ENCODE data around the gene PIGW.

DNA sequence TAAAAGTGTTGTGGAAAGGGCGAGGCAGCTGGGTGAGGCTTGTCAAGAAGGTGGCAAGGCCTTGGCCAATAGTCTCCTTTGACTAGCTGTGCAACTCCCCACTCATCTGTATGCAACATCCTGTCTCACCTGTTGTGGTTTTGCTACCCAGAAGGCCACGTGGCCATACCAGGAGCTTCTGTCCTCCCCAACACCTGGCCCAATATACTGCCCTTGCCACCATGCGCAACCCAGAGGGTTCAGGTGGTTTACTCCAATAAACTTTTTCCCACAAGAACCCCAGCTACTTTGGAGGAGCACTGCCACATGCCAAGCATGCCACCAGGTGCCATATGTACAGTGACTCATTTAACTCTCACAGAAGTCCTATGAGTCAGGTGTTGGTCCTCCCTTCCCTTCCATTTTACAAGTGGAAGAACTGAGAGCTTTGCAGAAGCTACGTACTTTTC, 10.3 kb upstream of the PIGW start:
- no peak for TF ChIP-seq POLR2A (IDR thresholded peaks at IDR 0.05; ENCODE audit: low read depth)
- TF ChIP-seq EP300 (IDR thresholded peaks at IDR 0.05): no peak
- TF ChIP-seq, protein P1, sequence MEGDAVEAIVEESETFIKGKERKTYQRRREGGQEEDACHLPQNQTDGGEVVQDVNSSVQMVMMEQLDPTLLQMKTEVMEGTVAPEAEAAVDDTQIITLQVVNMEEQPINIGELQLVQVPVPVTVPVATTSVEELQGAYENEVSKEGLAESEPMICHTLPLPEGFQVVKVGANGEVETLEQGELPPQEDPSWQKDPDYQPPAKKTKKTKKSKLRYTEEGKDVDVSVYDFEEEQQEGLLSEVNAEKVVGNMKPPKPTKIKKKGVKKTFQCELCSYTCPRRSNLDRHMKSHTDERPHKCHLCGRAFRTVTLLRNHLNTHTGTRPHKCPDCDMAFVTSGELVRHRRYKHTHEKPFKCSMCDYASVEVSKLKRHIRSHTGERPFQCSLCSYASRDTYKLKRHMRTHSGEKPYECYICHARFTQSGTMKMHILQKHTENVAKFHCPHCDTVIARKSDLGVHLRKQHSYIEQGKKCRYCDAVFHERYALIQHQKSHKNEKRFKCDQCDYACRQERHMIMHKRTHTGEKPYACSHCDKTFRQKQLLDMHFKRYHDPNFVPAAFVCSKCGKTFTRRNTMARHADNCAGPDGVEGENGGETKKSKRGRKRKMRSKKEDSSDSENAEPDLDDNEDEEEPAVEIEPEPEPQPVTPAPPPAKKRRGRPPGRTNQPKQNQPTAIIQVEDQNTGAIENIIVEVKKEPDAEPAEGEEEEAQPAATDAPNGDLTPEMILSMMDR (IDR thresholded peaks at IDR 0.05): no peak

Measured in esophagus muscularis mucosa (tissue), 4 donors.